Activated B cell treated with CpG ODN at 0.5 μM for 24 hours (primary cell): Measurements from ENCODE around the gene MXI1. TPM values are rescaled to one million over a fixed set of nuclear protein-coding genes. Genes with fewer than 3 reads are reported as not detected.

Experiments used
- ATAC-seq: fragments of 200-7000 bp; cut with Tn5 transposase; one replicate; pipeline ENCODE4 v1.10.0; 2021; ENCODE audit warnings: low read depth, mild to moderate bottlenecking, moderate library complexity
- CTCF ChIA-PET: fragments of 350-600 bp; sonication (Branson Sonifier 250); formaldehyde crosslinking; loops from one replicate; lab custom pipeline; 2021; ENCODE audit warnings: antibody characterized with exemption; lab: Charles Lee
- POLR2A ChIA-PET: fragments of 350-600 bp; sonication (Branson Sonifier 250); formaldehyde crosslinking; loops from one replicate; lab custom pipeline; 2021; ENCODE audit warnings: antibody characterized with exemption; lab: Charles Lee
- DNase-seq: peaks from one replicate; pipeline ENCODE4 v3.0.0; 2022
- H3K27ac Mint-ChIP-seq: one replicate; pipeline ENCODE4 v1.8.0; 2020; ENCODE audit warnings: mixed read lengths
- H3K27me3 Mint-ChIP-seq: one replicate; pipeline ENCODE4 v1.8.0; 2021; ENCODE audit warnings: mixed read lengths
- H3K36me3 Mint-ChIP-seq: one replicate; pipeline ENCODE4 v1.8.0; 2021; ENCODE audit warnings: low read depth, mixed read lengths
- H3K4me1 Mint-ChIP-seq: one replicate; pipeline ENCODE4 v1.8.0; 2021; ENCODE audit warnings: mixed read lengths
- H3K4me3 Mint-ChIP-seq: one replicate; pipeline ENCODE4 v1.8.0; 2020; ENCODE audit warnings: mild to moderate bottlenecking, mixed read lengths
- H3K9me3 Mint-ChIP-seq: one replicate; pipeline ENCODE4 v1.8.0; 2020; ENCODE audit warnings: mixed read lengths
- CTCF ChIP-seq: fragments of 200-600 bp; IDR thresholded peaks from one replicate; pipeline ENCODE4 v1.8.0; 2022; ENCODE audit warnings: antibody characterized with exemption, mild to moderate bottlenecking
- intact Hi-C: fragments of 100-400 bp; cut with micrococcal nuclease; formaldehyde crosslinking; loops from one replicate; pipeline ENCODE4 v1.15.1; 2024
- total RNA-seq: library from RNA; stranded (reverse); gene quantifications from 2 replicates; pipeline ENCODE4 v1.2.3, GENCODE V29; 2022

The MXI1 gene
- total RNA-seq, 1 donor from 2014 or later = 8.5 TPM

DNA sequence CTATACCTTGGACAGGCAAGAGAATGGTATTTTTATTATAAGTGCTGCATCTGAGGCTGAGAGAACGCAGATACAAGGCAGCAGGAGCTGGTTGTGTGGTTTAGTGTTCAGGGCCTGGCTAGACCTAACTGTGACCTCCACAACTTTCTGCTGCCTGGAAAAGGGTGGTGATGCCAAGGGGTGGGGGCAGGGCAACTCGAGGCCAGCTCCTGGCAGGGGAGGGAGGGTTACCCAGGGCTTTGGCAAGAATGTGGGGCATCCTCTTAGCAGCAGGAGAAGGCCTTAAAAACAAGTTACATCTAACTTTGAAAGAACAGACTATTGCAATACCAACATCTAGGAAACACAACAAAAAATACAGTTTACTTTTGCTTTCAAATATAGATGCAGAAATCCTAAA is 13.0 kb downstream of the MXI1 start:
- H3K27me3 Mint-ChIP-seq = peaks cover 2% of the 10 kb centered on the region
- POLR2A ChIA-PET = interaction anchor here (0.6 to 6.0 kb wide), 2 partner anchors 11 to 50 kb away, joined by 4 to 64 read pairs; partner anchors contain the start of gene MXI1
- intact Hi-C loops = no loop called here
- peaks cover 31% of the 10 kb centered on the region for H3K4me1 Mint-ChIP-seq
- CTCF ChIA-PET = interaction anchor here (0.9 to 5.3 kb wide), 3 partner anchors 10 to 336 kb away, joined by 3 to 42 read pairs (median 5); no protein-coding TSS in a partner anchor
- H3K4me3 Mint-ChIP-seq = no peak overlapping the region
- H3K27ac Mint-ChIP-seq = no peak overlapping the region
- no peaks in the 10 kb centered on the region for H3K9me3 Mint-ChIP-seq
- no peaks in the 10 kb centered on the region for H3K36me3 Mint-ChIP-seq
- no peak for TF ChIP-seq CTCF
- DNase-seq (no peak), ATAC-seq (no peak)

DNA sequence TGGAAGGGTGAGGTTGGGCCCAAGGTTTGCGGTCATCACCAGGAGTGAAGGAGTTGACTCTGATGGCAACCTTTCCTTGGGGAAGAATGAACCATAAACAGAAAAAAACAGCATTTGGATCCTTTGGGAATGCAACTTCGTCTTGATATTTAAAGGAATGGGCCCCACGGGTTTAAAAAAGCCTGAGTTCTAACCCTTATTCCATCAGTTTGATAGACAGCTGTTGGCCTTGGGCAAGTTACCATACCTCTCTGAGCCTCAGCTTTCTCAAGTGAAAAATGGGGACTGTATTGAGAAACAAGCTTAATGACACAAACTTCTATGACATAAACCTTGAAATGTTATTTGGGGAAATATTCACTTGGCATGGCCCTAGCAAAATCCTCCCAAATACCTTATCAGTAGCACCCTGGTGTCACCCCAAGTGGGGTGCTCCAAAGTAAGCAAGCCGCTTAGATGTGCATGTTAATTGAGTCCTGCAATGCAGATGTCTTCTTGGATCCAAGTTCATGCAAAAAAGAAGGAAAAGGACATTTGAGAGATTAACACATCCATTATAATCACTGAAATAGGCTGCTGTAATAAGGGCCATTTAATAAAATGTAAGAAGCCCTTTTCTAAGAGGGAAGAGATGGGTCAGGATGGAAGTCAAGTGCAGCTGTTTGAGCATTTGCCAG is 13.8 kb downstream of the MXI1 start:
- peaks cover 28% of the 10 kb centered on the region for H3K4me1 Mint-ChIP-seq
- no peak for TF ChIP-seq CTCF
- ATAC-seq (no peak), DNase-seq (no peak)
- intact Hi-C loops = loop anchor here (1.0 kb wide), 2 partner anchors 9 to 83 kb away; no protein-coding TSS in a partner anchor
- peaks cover 2% of the 10 kb centered on the region for H3K36me3 Mint-ChIP-seq
- H3K9me3 Mint-ChIP-seq = no peaks in the 10 kb centered on the region
- H3K4me3 Mint-ChIP-seq = peak overlapping the region; percentile 78
- H3K27me3 Mint-ChIP-seq = no peaks in the 10 kb centered on the region
- ChIA-PET POLR2A (interaction anchor here (0.6 to 6.0 kb wide), 5 partner anchors 11 to 298 kb away, joined by 3 to 64 read pairs (median 3); partner anchors contain the start of genes MXI1 and XPNPEP1), CTCF (interaction anchor here (1.1 to 5.3 kb wide), 8 partner anchors 11 to 337 kb away, joined by 3 to 42 read pairs (median 5); no protein-coding TSS in a partner anchor)
- H3K27ac Mint-ChIP-seq = peak overlapping the region; percentile 68

DNA sequence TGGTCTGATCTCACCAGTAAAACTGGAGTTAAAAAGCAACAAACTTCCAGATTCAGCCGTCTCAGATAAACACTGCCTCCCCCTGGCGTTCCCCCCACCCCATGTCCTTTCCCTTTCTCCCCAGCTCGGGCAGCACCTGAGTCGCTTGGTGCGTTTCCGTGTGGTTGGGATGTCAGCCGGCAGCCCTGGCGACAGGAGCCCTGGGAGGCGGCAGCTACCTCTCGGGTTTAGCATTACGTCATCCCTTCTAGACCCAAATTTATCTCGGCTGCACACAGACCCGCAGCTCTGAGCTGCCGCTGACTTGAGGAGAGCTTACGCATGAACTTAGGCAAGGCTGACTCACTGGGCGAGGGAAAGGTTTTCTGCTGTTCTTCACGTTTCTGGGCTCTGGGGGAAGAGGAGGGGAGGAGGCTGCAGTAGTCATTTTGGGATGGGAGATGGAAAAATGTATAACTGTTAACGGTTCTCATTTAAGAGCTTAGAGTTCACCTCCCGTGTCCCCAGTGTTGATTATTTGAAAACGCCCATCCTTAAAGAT is 14.4 kb downstream of the MXI1 start:
- peaks cover 28% of the 10 kb centered on the region for H3K4me1 Mint-ChIP-seq
- TF ChIP-seq CTCF = no peak
- H3K4me3 Mint-ChIP-seq = peak overlapping the region; percentile 78
- ChIA-PET CTCF (interaction anchor here (0.8 to 5.3 kb wide), 9 partner anchors 11 to 337 kb away, joined by 3 to 42 read pairs (median 5); no protein-coding TSS in a partner anchor), POLR2A (interaction anchor here (0.6 to 6.0 kb wide), 6 partner anchors 12 to 298 kb away, joined by 3 to 64 read pairs (median 4); partner anchors contain the start of genes MXI1 and XPNPEP1)
- H3K36me3 Mint-ChIP-seq = peaks cover 2% of the 10 kb centered on the region
- intact Hi-C loops = loop anchor here (1.0 kb wide), 2 partner anchors 9 to 83 kb away; no protein-coding TSS in a partner anchor
- H3K9me3 Mint-ChIP-seq = no peaks in the 10 kb centered on the region
- DNase-seq = peak; percentile 44
- ATAC-seq = peak; percentile 27
- no peaks in the 10 kb centered on the region for H3K27me3 Mint-ChIP-seq
- peak overlapping the region; percentile 68 for H3K27ac Mint-ChIP-seq

GRCh38 chr10:110222641-110223297 is 15.4 kb downstream of the MXI1 start:
- Mint-ChIP-seq H3K4me3 (no peak overlapping the region), H3K9me3 (no peaks in the 10 kb centered on the region), H3K4me1 (peaks cover 33% of the 10 kb centered on the region), H3K27me3 (no peaks in the 10 kb centered on the region), H3K36me3 (peaks cover 2% of the 10 kb centered on the region), H3K27ac (peak overlapping the region; percentile 18)
- POLR2A ChIA-PET = interaction anchor here (0.6 to 6.0 kb wide), 4 partner anchors 13 to 154 kb away, joined by 4 to 64 read pairs (median 4); partner anchors contain the start of gene MXI1
- no peak for TF ChIP-seq CTCF
- CTCF ChIA-PET = interaction anchor here (0.8 to 5.3 kb wide), 5 partner anchors 12 to 82 kb away, joined by 3 to 42 read pairs (median 5); no protein-coding TSS in a partner anchor
- DNase-seq (no peak), ATAC-seq (no peak)
- intact Hi-C loops = no loop called here
